Breast epithelium (tissue), 4 donors: ENCODE data around the gene SPACA7. TPM values are rescaled to one million over a fixed set of nuclear protein-coding genes. Genes with fewer than 3 reads are reported as not detected.

Experiments
- DNase-seq, 2 donors: peaks; one replicate each; pipeline ENCODE4 v3.0.0-alpha.2; 2019; ENCODE audit warnings: low spot score in 2 of 2
- H3K27ac ChIP-seq, 2 donors: fragments of 200-600 bp; sonication (generic) in 1 of 2; one replicate each; pipeline ENCODE4 v1.5.1; 2016 to 2019; ENCODE audit warnings: mild to moderate bottlenecking in 1 of 2
- H3K27me3 ChIP-seq, 2 donors: fragments of 200-600 bp; sonication (generic) in 1 of 2; one replicate each; pipeline versions ENCODE4 v1.5.1 to v1.6.0; 2017 to 2019; ENCODE audit warnings: control low read depth in 1 of 2, mild to moderate bottlenecking in 1 of 2
- H3K36me3 ChIP-seq: fragments of 200-600 bp; one replicate; pipeline ENCODE4 v1.5.1; 2019
- H3K4me1 ChIP-seq, 2 donors: fragments of 200-600 bp; sonication (generic); one replicate each; pipeline ENCODE4 v1.5.1; 2016 to 2019; ENCODE audit warnings: control low read depth in 1 of 2
- H3K4me3 ChIP-seq, 3 donors: fragments of 200-600 bp; sonication (generic); 1 replicate in 2 of 3; 2 replicates in 1 of 3; pipeline ENCODE4 v1.5.1; 2016 to 2019; ENCODE audit warnings: mild to moderate bottlenecking in 3 of 3, moderate library complexity in 2 of 3
- H3K9me3 ChIP-seq, 2 donors: fragments of 200-600 bp; sonication (generic) in 1 of 2; one replicate each; pipeline ENCODE4 v1.5.1; 2016 to 2019; ENCODE audit warnings: control low read depth in 1 of 2
- POLR2A ChIP-seq: fragments of 450-650 bp; IDR thresholded peaks from one replicate; pipeline ENCODE4 v1.6.1; 2016; ENCODE audit warnings: antibody characterized with exemption, mild to moderate bottlenecking, moderate library complexity
- POLR2AphosphoS5 ChIP-seq, 3 donors: sonication (generic); formaldehyde crosslinking; IDR thresholded peaks; one replicate each; pipeline ENCODE4 v1.6.1; 2017; ENCODE audit warnings: antibody characterized with exemption in 3 of 3
- intact Hi-C: fragments of 100-400 bp; cut with DNase I; formaldehyde crosslinking; loops from one replicate; pipeline ENCODE4 v1.15.1; 2023; ENCODE audit warnings: low total_unique reads
- total RNA-seq, 3 donors: library from RNA; depleted of rRNA; stranded (reverse); fragments of >200 nt; gene quantifications; one replicate each; pipeline ENCODE4 v1.1.0, GENCODE V29; 2016
- TF ChIP-seq, protein P1 (sequence below), 3 donors: fragments of 450-650 bp; IDR thresholded peaks; one replicate each; pipeline ENCODE4 v1.5.1; 2016 to 2017; ENCODE audit warnings: antibody characterized with exemption in 3 of 3, mild to moderate bottlenecking in 3 of 3, moderate library complexity in 3 of 3

Gene SPACA7
- total RNA-seq, 3 donors from 2014 or later: not detected

GRCh38 chr13:112366907-112367646 is 9.1 kb upstream of the SPACA7 start:
- Histone ChIP-seq H3K27ac (no peak overlapping the region), H3K36me3 (no peaks in the 10 kb centered on the region), H3K4me1 (no peaks in the 10 kb centered on the region), H3K4me3 (no peak overlapping the region), H3K27me3 (peaks cover 0 to 10% of the 10 kb centered on the region in 2 donors), H3K9me3 (peaks cover 23 to 35% of the 10 kb centered on the region in 2 donors)
- TF ChIP-seq POLR2A: no peak
- TF ChIP-seq, protein P1, sequence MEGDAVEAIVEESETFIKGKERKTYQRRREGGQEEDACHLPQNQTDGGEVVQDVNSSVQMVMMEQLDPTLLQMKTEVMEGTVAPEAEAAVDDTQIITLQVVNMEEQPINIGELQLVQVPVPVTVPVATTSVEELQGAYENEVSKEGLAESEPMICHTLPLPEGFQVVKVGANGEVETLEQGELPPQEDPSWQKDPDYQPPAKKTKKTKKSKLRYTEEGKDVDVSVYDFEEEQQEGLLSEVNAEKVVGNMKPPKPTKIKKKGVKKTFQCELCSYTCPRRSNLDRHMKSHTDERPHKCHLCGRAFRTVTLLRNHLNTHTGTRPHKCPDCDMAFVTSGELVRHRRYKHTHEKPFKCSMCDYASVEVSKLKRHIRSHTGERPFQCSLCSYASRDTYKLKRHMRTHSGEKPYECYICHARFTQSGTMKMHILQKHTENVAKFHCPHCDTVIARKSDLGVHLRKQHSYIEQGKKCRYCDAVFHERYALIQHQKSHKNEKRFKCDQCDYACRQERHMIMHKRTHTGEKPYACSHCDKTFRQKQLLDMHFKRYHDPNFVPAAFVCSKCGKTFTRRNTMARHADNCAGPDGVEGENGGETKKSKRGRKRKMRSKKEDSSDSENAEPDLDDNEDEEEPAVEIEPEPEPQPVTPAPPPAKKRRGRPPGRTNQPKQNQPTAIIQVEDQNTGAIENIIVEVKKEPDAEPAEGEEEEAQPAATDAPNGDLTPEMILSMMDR (IDR thresholded peaks at IDR 0.05): no peak
- no peak for TF ChIP-seq POLR2AphosphoS5 (IDR thresholded peaks at IDR 0.05)
- intact Hi-C loops: no loop called here
- no peak for DNase-seq

GRCh38 chr13:112368883-112369282 is 7.3 kb upstream of the SPACA7 start:
- Histone ChIP-seq H3K9me3 (peaks cover 23 to 35% of the 10 kb centered on the region in 2 donors), H3K4me1 (no peaks in the 10 kb centered on the region), H3K27me3 (peaks cover 0 to 10% of the 10 kb centered on the region in 2 donors), H3K27ac (no peak overlapping the region), H3K36me3 (no peaks in the 10 kb centered on the region), H3K4me3 (no peak overlapping the region)
- DNase-seq: no peak
- intact Hi-C loops: no loop called here
- no peak for TF ChIP-seq POLR2AphosphoS5 (IDR thresholded peaks at IDR 0.05)
- TF ChIP-seq, protein P1 (IDR thresholded peaks at IDR 0.05): no peak
- TF ChIP-seq POLR2A: no peak

DNA sequence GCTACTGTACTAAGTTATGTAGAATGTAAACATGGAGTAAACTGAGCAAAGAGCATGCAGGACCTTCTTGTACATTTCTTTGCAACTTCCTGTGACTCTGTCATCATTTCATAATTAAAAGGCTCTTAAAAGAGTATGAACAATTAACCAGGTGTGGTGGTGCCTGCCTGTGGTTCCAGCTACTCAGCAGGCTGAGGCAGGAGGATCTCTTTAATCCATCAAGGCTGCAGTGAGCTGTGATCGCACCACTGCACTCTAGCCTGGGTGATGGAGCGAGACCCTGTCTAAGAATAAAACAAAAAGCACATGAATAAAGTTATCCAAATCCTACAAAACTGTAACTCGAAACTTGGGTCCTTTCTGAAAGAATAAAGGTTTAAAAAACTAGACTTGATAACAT is 5.8 kb upstream of the SPACA7 start:
- no peak for DNase-seq
- H3K4me3 ChIP-seq: no peak overlapping the region
- peaks cover 16 to 33% of the 10 kb centered on the region in 2 donors for H3K9me3 ChIP-seq
- no peak overlapping the region for H3K27ac ChIP-seq
- no peak for TF ChIP-seq POLR2A
- TF ChIP-seq POLR2AphosphoS5 (IDR thresholded peaks at IDR 0.05): no peak
- TF ChIP-seq, protein P1 (IDR thresholded peaks at IDR 0.05): no peak
- H3K27me3 ChIP-seq: peaks cover 0 to 2% of the 10 kb centered on the region in 2 donors
- no peaks in the 10 kb centered on the region for H3K4me1 ChIP-seq
- no peaks in the 10 kb centered on the region for H3K36me3 ChIP-seq
- intact Hi-C loops: no loop called here

DNA sequence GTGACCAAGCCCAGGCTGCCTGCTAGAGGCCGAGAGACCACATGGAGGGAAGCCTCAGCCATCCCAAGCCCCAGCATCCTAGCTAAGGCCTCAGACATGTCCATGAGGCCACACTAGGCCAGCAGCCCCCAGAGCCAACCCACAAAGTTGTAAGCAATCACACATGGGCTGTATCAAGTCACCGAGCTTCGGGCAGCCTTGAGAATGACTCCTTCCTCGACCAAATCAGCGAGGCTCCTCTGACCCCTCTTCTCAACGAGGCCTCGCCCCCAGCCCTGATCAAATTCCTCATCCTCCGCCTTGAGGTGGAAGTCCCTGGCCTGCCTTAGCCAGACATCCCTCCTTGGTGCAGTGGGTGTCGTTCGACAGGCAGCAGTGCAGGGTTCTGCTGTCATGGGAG is 1.9 kb upstream of the SPACA7 start:
- intact Hi-C loops: no loop called here
- Histone ChIP-seq H3K4me3 (no peak overlapping the region), H3K27ac (no peak overlapping the region), H3K9me3 (no peaks in the 10 kb centered on the region), H3K36me3 (no peaks in the 10 kb centered on the region), H3K4me1 (no peaks in the 10 kb centered on the region), H3K27me3 (no peaks in the 10 kb centered on the region)
- TF ChIP-seq POLR2A (no peak), POLR2AphosphoS5 (IDR thresholded peaks at IDR 0.05) (no peak)
- TF ChIP-seq, protein P1 (IDR thresholded peaks at IDR 0.05): no peak
- no peak for DNase-seq

DNA sequence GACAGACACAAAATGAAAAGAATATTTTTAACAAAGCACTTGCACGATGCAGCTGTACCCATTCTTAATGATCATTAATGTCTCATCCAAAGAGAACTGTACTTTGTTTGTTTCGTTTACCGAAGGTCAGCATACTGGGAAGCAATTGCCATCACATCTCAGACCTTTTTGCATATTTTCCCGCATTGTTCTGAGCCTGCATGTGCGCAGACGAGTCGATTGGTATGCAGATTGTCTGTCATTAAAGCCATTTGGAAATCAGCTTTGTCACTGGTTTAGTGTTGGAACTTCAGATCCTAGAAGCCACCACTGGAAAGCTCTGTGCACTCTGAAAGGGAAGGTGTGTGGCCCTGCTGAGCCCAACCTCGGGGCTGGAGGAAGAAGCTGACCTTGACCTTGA is 15.6 kb downstream of the SPACA7 start:
- TF ChIP-seq, protein P1 (IDR thresholded peaks at IDR 0.05): no peak
- TF ChIP-seq POLR2AphosphoS5 (IDR thresholded peaks at IDR 0.05): no peak
- TF ChIP-seq POLR2A: no peak
- H3K27ac ChIP-seq: no peak overlapping the region
- H3K36me3 ChIP-seq: no peaks in the 10 kb centered on the region
- no peaks in the 10 kb centered on the region for H3K27me3 ChIP-seq
- no peak for DNase-seq
- intact Hi-C loops: no loop called here
- peaks cover 0 to 7% of the 10 kb centered on the region in 2 donors for H3K9me3 ChIP-seq
- no peak overlapping the region for H3K4me3 ChIP-seq
- H3K4me1 ChIP-seq: no peaks in the 10 kb centered on the region
